ENCODE data around the gene ZNF648.
"Not testable (repeated sequence)": the region's sequence is repeated elsewhere in the genome, so short reads cannot be mapped to it uniquely, and the experiment has no call there.

Gene ZNF648

DNA sequence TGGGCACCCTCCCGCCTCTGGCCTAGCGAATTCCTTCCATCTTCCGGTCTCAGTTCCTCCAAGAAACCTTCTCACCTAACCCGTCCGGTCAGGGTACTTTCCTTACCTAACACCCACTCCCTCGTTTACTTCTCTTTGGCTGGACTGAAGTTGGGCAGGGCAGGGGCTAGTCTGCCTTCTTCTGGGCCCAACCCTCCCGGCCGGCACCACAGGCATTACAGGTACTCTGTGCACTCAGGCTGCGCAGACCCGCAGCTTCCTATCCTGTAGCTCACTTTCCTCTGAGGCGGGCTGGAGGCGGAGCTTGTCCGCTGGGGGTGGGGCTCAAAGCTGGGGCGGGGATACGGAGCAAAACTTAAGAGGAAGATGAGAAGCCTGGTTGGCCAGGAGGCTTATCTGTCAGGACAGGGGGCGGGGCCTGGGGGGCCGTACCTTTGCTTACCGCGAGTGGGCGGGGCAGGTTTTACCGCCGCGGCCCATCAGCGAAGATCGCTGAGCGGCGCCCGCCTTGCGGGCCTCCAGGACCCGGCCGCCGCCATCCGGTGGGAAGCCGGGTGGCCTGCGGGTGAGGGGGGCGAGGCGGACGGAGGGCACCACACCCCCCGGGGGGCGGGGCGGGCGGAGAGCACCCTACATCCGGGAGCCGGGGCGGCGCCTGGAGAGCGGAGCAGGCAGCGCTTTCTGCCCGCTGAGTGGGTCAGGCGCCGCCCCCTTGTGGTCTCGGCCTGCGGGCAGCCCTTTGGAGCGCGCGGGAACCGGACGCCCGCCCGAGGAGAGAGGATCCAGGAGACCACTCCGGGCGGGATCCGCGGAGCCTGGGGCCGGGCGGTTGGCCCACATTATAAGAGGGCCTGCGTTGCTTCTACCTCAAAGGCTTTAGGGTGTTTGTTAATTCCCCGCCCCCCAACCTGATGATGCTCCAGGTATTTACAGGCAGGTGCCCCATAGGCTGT, 31.9 kb downstream of the ZNF648 start:
- no peaks in the 10 kb centered on the region for H3K4me1 ChIP-seq (ENCODE audit: control insufficient read depth, insufficient read depth, low read length, unreplicated experiment)
- H2AFZ ChIP-seq (ENCODE audit: low read length, unreplicated experiment), result no peak overlapping the region
- H3K79me2 ChIP-seq (ENCODE audit: control insufficient read depth, insufficient read depth, low read length, unreplicated experiment), result no peaks in the 10 kb centered on the region
- no peaks in the 10 kb centered on the region for H3K36me3 ChIP-seq (ENCODE audit: insufficient read depth, low read length)
- peaks cover 16% of the 10 kb centered on the region; the same call in 1 of the 2 replicates for H3K27me3 ChIP-seq (ENCODE audit: insufficient read depth, low read length)
- H3K27ac ChIP-seq (ENCODE audit: low read depth, low read length), result no peak overlapping the region
- H3K4me3 ChIP-seq (ENCODE audit: low read depth, low read length), result peak overlapping the region; percentile 53

DNA sequence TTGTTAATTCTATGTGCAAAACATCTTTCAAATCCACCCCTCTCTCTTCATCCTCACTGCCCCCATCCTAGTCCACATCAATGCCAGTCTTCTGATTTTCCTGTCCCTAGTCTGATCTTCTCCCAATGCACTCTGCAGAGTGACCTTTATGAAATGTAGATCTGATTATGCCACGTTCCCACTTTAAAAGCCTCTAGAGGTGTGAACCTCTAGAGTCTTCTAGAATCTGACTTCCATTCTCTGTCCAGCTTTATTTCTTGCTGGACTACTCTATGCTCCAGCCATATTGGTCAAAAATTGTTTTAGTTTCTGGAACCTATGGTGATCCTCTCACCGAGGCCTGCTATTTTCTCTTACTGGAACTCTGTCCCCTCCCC, 32.5 kb downstream of the ZNF648 start:
- Histone ChIP-seq H2AFZ (ENCODE audit: low read length, unreplicated experiment) (no peak overlapping the region), H3K4me1 (ENCODE audit: control insufficient read depth, insufficient read depth, low read length, unreplicated experiment) (no peaks in the 10 kb centered on the region), H3K27ac (ENCODE audit: low read depth, low read length) (no peak overlapping the region), H3K36me3 (ENCODE audit: insufficient read depth, low read length) (no peaks in the 10 kb centered on the region), H3K79me2 (ENCODE audit: control insufficient read depth, insufficient read depth, low read length, unreplicated experiment) (no peaks in the 10 kb centered on the region), H3K27me3 (ENCODE audit: insufficient read depth, low read length) (peaks cover 16% of the 10 kb centered on the region; the same call in 1 of the 2 replicates), H3K4me3 (ENCODE audit: low read depth, low read length) (0 out of 2 replicates have a peak overlapping the region, but pooled peaks have one; percentile 53)

DNA sequence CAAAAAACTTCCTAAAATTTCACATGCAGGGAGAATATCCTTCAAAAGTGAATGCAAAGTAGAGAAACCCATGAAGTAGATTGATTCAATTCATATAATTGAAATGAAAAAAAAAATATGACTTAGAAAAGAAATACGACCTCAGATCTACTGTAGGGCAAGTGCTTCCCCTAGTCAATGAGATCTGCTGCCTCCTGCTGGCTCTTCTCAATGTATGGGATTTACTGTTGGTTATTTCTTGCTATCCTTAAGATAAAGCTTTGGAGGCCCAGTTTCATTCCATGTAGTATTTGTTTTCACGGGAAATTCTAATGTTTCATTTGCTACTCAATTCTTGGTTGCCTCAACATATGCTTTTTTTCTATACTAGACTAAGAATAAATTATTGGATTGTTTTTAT, 46.2 kb downstream of the ZNF648 start:
- Histone ChIP-seq H3K27me3 (ENCODE audit: insufficient read depth, low read length) (no peaks in the 10 kb centered on the region), H3K4me3 (ENCODE audit: low read depth, low read length) (no peak overlapping the region), H3K36me3 (ENCODE audit: insufficient read depth, low read length) (no peaks in the 10 kb centered on the region), H2AFZ (ENCODE audit: low read length, unreplicated experiment) (no peak overlapping the region), H3K4me1 (ENCODE audit: control insufficient read depth, insufficient read depth, low read length, unreplicated experiment) (no peaks in the 10 kb centered on the region), H3K79me2 (ENCODE audit: control insufficient read depth, insufficient read depth, low read length, unreplicated experiment) (no peaks in the 10 kb centered on the region), H3K27ac (ENCODE audit: low read depth, low read length) (no peak overlapping the region)

DNA sequence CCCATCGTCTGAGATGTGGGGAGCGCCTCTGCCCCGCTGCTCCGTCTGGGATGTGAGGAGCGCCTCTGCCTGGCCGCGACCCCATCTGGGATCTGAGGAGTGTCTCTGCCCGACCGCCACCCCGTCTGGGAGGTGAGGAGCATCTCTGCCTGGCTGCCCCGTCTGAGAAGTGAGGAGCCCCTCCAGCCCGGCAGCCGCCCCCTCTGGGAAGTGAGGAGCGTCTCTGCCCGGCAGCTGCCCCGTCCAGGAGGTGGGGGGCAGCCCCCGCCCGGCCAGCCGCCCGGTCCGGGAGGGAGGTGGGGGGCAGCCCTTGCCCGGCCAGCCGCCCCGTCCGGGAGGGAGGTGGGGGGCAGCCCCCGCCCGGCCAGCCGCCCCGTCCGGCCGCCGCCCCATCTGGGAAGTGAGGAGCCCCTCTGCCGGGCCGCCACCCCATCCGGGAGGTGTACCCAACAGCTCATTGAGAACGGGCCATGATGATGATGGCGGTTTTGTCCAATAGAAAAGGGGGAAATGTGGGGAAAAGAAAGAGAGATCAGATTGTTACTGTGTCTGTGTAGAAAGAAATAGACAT, 50.6 kb downstream of the ZNF648 start:
- H3K27ac ChIP-seq (ENCODE audit: low read depth, low read length); H3K79me2 ChIP-seq (ENCODE audit: control insufficient read depth, insufficient read depth, low read length, unreplicated experiment); H3K27me3 ChIP-seq (ENCODE audit: insufficient read depth, low read length); H3K4me3 ChIP-seq (ENCODE audit: low read depth, low read length); H3K36me3 ChIP-seq (ENCODE audit: insufficient read depth, low read length); H3K4me1 ChIP-seq (ENCODE audit: control insufficient read depth, insufficient read depth, low read length, unreplicated experiment); H2AFZ ChIP-seq (ENCODE audit: low read length, unreplicated experiment): not testable (repeated sequence)

DNA sequence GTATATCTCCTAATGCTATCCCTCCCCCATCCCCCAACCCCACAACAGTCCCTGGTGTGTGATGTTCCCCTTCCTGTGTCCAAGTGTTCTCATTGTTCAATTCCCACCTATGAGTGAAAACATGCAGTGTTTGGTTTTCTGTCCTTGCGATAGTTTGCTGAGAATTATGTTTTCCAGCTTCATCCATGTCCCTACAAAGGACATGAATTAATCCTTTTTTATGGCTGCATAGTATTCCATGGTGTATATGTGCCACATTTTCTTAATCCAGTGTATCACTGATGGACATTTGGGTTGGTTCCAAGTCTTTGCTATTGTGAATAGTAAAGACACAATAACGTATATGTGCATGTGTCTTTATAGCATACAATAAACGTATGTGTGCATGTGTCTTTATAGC, 56.1 kb downstream of the ZNF648 start:
- H3K36me3 ChIP-seq (ENCODE audit: insufficient read depth, low read length); H3K27me3 ChIP-seq (ENCODE audit: insufficient read depth, low read length); H3K4me3 ChIP-seq (ENCODE audit: low read depth, low read length); H2AFZ ChIP-seq (ENCODE audit: low read length, unreplicated experiment); H3K27ac ChIP-seq (ENCODE audit: low read depth, low read length); H3K79me2 ChIP-seq (ENCODE audit: control insufficient read depth, insufficient read depth, low read length, unreplicated experiment); H3K4me1 ChIP-seq (ENCODE audit: control insufficient read depth, insufficient read depth, low read length, unreplicated experiment): not testable (repeated sequence)

DNA sequence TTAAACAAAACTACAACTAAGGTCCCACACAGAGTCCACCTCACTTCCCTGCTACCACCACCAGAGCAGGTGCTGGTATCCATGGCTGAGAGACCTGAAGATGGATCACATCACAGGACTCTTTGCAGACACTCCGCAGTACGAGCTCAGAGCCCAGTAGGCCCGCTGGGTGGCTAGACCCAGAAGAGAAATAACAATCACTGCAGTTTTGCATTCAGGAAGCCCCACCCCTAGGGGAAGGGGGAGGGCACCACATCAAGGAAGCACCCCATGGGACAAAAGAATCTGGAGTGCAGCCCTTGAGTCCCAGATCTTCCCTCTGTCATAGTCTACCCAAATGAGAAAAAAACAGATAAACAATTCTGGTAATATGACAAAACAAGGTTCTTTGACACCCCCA, 56.9 kb downstream of the ZNF648 start:
- Histone ChIP-seq H3K79me2 (ENCODE audit: control insufficient read depth, insufficient read depth, low read length, unreplicated experiment) (no peaks in the 10 kb centered on the region), H3K4me3 (ENCODE audit: low read depth, low read length) (no peak overlapping the region), H3K4me1 (ENCODE audit: control insufficient read depth, insufficient read depth, low read length, unreplicated experiment) (no peaks in the 10 kb centered on the region), H2AFZ (ENCODE audit: low read length, unreplicated experiment) (no peak overlapping the region), H3K27ac (ENCODE audit: low read depth, low read length) (no peak overlapping the region), H3K36me3 (ENCODE audit: insufficient read depth, low read length) (no peaks in the 10 kb centered on the region), H3K27me3 (ENCODE audit: insufficient read depth, low read length) (no peaks in the 10 kb centered on the region)

All from ACC112 (cell line).